Lower lobe of right lung (tissue), 2 donors: ENCODE measurements around the gene NOVA2. TPM values are rescaled to one million over a fixed set of nuclear protein-coding genes. Genes with fewer than 3 reads are reported as not detected.
A peak's percentile ranks its signal among the peaks of the same experiment; 100 is the strongest.

ENCODE experiments used
- ATAC-seq, 2 donors: fragments of 200-7000 bp; cut with Tn5 transposase; one replicate each; pipeline ENCODE4 v1.9.1; 2020 to 2022; ENCODE audit warnings: mild to moderate bottlenecking in 2 of 2, moderate library complexity in 2 of 2
- DNase-seq: peaks from one replicate; pipeline ENCODE4 v3.0.0-alpha.2; 2020
- H3K27ac ChIP-seq: fragments of 200-600 bp; one replicate; pipeline ENCODE4 v1.8.0; 2022
- H3K27me3 ChIP-seq: fragments of 200-600 bp; one replicate; pipeline ENCODE4 v1.8.0; 2022; ENCODE audit warnings: low read depth
- H3K36me3 ChIP-seq: fragments of 200-600 bp; one replicate; pipeline ENCODE4 v1.8.0; 2022; ENCODE audit warnings: mild to moderate bottlenecking
- H3K4me1 ChIP-seq: fragments of 200-600 bp; one replicate; pipeline ENCODE4 v1.8.0; 2022
- H3K4me3 ChIP-seq: fragments of 200-600 bp; one replicate; pipeline ENCODE4 v1.8.0; 2022; ENCODE audit warnings: mild to moderate bottlenecking
- H3K9me3 ChIP-seq: fragments of 200-600 bp; one replicate; pipeline ENCODE4 v1.8.0; 2022
- intact Hi-C: fragments of 100-400 bp; cut with DNase I; formaldehyde crosslinking; loops from one replicate; pipeline ENCODE4 v1.11.0; 2022
- total RNA-seq: library from RNA; stranded (reverse); fragmentation: NEBNext Ultra II Directional; extraction: Animal tissue kit (Norgen Biotek cat#: 25700); gene quantifications from one replicate; pipeline ENCODE4 v1.2.1, GENCODE V29; 2021
- TF ChIP-seq, protein P1 (sequence below): fragments of 200-600 bp; IDR thresholded peaks from one replicate; pipeline ENCODE4 v1.8.0; 2022; ENCODE audit warnings: antibody characterized with exemption, mild to moderate bottlenecking
- donor health status: DM: no; HTN: yes; CAD: no; lungs with severe emphysema.

Gene NOVA2
- total RNA-seq, 1 donor from 2014 or later: 18.8 TPM

- Histone ChIP-seq H3K4me1 (peaks cover 5% of the 10 kb centered on the region), H3K27ac (no peak overlapping the region), H3K36me3 (no peaks in the 10 kb centered on the region), H3K4me3 (no peak overlapping the region), H3K9me3 (no peaks in the 10 kb centered on the region), H3K27me3 (peaks cover 52% of the 10 kb centered on the region)
- intact Hi-C loops: no loop called here
- ATAC-seq (no peak), DNase-seq (no peak)
- TF ChIP-seq, protein P1, sequence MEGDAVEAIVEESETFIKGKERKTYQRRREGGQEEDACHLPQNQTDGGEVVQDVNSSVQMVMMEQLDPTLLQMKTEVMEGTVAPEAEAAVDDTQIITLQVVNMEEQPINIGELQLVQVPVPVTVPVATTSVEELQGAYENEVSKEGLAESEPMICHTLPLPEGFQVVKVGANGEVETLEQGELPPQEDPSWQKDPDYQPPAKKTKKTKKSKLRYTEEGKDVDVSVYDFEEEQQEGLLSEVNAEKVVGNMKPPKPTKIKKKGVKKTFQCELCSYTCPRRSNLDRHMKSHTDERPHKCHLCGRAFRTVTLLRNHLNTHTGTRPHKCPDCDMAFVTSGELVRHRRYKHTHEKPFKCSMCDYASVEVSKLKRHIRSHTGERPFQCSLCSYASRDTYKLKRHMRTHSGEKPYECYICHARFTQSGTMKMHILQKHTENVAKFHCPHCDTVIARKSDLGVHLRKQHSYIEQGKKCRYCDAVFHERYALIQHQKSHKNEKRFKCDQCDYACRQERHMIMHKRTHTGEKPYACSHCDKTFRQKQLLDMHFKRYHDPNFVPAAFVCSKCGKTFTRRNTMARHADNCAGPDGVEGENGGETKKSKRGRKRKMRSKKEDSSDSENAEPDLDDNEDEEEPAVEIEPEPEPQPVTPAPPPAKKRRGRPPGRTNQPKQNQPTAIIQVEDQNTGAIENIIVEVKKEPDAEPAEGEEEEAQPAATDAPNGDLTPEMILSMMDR: no peak
Measured at GRCh38 chr19:45975306-45976070, 1.8 kb upstream of the NOVA2 start.

- peak overlapping the region; percentile 51 for H3K27ac ChIP-seq
- DNase-seq (no peak), ATAC-seq (no peak)
- intact Hi-C loops: no loop called here
- peaks cover 22% of the 10 kb centered on the region for H3K4me1 ChIP-seq
- H3K9me3 ChIP-seq: no peaks in the 10 kb centered on the region
- TF ChIP-seq, protein P1: no peak
- H3K27me3 ChIP-seq: peaks cover 67% of the 10 kb centered on the region
- no peaks in the 10 kb centered on the region for H3K36me3 ChIP-seq
- H3K4me3 ChIP-seq: peak overlapping the region; percentile 52
Measured at GRCh38 chr19:45972947-45973540, 621 bp downstream of the NOVA2 start.

DNA sequence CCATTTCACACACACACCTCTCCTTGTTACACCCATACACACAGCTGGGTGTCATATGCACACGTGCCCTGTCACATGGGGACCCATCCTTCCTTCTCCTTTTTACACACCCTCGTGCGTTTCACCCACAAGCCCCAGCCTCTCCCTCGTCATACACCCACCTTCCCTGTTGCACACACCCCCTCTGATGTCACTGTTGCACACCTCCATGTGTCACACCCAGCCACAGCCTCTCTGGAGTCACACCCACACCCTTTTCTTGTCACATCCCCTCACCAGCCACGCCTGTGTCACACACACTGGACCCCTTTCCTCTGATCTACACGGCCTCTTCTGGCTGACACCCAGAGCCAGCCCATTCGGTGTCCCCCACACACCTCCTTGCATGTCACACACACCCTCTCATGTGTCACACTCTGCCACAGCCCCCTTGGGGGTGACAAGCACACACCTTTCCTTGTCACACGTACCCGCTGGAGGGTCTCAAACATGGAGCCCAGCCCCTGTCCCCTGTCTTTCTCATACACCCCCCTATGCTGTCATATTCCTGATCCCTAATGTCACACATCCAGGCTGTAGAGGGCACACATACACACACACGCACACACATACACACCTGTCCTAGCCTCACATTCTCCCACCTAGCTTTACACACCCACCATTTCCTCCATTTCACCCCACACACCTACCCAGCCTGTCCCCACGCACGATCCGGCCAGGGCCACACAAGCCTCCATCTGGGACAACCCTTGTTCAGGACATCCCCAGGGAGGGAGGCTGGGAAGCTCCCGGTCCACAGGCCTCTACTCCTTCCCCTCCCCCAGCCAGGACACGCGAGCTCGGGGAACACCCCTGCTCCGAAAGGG is 1.4 kb downstream of the NOVA2 start:
- peak overlapping the region; percentile 52 for H3K4me3 ChIP-seq
- DNase-seq (no peak), ATAC-seq (peak; percentile 32 to 49)
- H3K9me3 ChIP-seq: no peaks in the 10 kb centered on the region
- intact Hi-C loops: no loop called here
- TF ChIP-seq, protein P1: no peak
- H3K36me3 ChIP-seq: no peaks in the 10 kb centered on the region
- H3K27me3 ChIP-seq: peaks cover 67% of the 10 kb centered on the region
- peaks cover 22% of the 10 kb centered on the region for H3K4me1 ChIP-seq
- H3K27ac ChIP-seq: peak overlapping the region; percentile 68

- H3K4me1 ChIP-seq: peaks cover 22% of the 10 kb centered on the region
- no peaks in the 10 kb centered on the region for H3K36me3 ChIP-seq
- peak; percentile 4 to 14 for ATAC-seq
- no peaks in the 10 kb centered on the region for H3K9me3 ChIP-seq
- peak overlapping the region; percentile 52 for H3K4me3 ChIP-seq
- H3K27ac ChIP-seq: peak overlapping the region; percentile 68
- peaks cover 67% of the 10 kb centered on the region for H3K27me3 ChIP-seq
- DNase-seq: no peak
- TF ChIP-seq, protein P1: no peak
- intact Hi-C loops: no loop called here
Measured at GRCh38 chr19:45971260-45971902, 2.3 kb downstream of the NOVA2 start.

GRCh38 chr19:45969676-45970075 is 4.0 kb downstream of the NOVA2 start:
- H3K36me3 ChIP-seq: no peaks in the 10 kb centered on the region
- H3K4me1 ChIP-seq: peaks cover 22% of the 10 kb centered on the region
- intact Hi-C loops: no loop called here
- ATAC-seq (no peak), DNase-seq (no peak)
- H3K9me3 ChIP-seq: no peaks in the 10 kb centered on the region
- no peak overlapping the region for H3K4me3 ChIP-seq
- no peak overlapping the region for H3K27ac ChIP-seq
- H3K27me3 ChIP-seq: peaks cover 56% of the 10 kb centered on the region
- TF ChIP-seq, protein P1: no peak
